ENCODE results near the gene MCIDAS.

Gene MCIDAS

DNA sequence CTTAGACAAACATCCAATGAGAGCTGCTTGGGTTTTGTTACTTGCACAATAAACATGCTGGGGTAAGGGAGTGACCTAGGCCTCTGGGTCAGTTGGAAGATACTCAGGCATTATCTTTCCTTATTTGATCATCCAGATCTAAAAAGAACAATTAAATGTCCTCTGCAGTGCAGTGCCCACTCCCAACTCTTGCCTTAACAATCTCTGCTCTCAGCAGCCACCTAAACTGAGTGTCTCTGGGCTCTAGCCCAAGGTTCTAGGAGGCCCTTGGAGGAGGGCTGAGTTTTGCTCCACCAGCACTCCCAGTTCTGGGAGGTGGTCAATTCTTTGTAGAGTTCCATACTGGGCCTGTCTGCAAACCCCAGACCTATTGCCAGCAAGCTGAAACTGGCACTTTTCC, 1.8 kb downstream of the MCIDAS start:
- Histone ChIP-seq H3K4me3 (ENCODE audit: low read depth, low read length) (no peak overlapping the region), H3K27ac (no peak overlapping the region), H3K27me3 (ENCODE audit: insufficient read depth, low read depth, severe bottlenecking) (peaks cover 32% of the 10 kb centered on the region), H3K9me3 (ENCODE audit: severe bottlenecking) (no peaks in the 10 kb centered on the region), H3K36me3 (no peaks in the 10 kb centered on the region)
- DNase-seq, result no peak
- TF ChIP-seq, protein P1, sequence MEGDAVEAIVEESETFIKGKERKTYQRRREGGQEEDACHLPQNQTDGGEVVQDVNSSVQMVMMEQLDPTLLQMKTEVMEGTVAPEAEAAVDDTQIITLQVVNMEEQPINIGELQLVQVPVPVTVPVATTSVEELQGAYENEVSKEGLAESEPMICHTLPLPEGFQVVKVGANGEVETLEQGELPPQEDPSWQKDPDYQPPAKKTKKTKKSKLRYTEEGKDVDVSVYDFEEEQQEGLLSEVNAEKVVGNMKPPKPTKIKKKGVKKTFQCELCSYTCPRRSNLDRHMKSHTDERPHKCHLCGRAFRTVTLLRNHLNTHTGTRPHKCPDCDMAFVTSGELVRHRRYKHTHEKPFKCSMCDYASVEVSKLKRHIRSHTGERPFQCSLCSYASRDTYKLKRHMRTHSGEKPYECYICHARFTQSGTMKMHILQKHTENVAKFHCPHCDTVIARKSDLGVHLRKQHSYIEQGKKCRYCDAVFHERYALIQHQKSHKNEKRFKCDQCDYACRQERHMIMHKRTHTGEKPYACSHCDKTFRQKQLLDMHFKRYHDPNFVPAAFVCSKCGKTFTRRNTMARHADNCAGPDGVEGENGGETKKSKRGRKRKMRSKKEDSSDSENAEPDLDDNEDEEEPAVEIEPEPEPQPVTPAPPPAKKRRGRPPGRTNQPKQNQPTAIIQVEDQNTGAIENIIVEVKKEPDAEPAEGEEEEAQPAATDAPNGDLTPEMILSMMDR (IDR thresholded peaks at IDR 0.05; ENCODE audit: low read depth, low read length), result no peak

DNA sequence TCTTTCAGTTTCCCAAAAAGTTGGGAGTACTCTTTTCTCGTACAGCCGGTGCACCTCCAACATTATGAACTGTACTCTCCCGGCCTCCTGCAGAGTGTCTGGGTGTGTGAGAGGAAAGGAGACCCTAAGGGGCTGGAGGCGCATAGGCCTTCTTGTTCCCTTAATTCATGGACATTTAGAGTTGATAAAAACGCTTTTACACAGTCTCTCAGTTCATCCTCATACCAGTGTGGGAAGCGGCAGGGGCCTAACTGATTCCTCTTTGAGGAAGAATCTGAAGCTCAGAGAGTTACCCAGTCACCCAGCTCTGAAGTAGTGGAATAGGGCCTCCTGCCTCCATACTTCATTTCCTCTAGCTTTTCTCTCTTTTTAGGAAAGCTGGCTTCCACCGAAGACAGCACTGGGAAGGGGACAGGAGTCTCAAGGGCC, 3.3 kb downstream of the MCIDAS start:
- Histone ChIP-seq H3K27me3 (ENCODE audit: insufficient read depth, low read depth, severe bottlenecking) (peaks cover 19% of the 10 kb centered on the region), H3K9me3 (ENCODE audit: severe bottlenecking) (no peaks in the 10 kb centered on the region), H3K27ac (no peak overlapping the region), H3K4me3 (ENCODE audit: low read depth, low read length) (no peak overlapping the region), H3K36me3 (no peaks in the 10 kb centered on the region)
- TF ChIP-seq, protein P1 (IDR thresholded peaks at IDR 0.05; ENCODE audit: low read depth, low read length), result no peak
- no peak for DNase-seq

DNA sequence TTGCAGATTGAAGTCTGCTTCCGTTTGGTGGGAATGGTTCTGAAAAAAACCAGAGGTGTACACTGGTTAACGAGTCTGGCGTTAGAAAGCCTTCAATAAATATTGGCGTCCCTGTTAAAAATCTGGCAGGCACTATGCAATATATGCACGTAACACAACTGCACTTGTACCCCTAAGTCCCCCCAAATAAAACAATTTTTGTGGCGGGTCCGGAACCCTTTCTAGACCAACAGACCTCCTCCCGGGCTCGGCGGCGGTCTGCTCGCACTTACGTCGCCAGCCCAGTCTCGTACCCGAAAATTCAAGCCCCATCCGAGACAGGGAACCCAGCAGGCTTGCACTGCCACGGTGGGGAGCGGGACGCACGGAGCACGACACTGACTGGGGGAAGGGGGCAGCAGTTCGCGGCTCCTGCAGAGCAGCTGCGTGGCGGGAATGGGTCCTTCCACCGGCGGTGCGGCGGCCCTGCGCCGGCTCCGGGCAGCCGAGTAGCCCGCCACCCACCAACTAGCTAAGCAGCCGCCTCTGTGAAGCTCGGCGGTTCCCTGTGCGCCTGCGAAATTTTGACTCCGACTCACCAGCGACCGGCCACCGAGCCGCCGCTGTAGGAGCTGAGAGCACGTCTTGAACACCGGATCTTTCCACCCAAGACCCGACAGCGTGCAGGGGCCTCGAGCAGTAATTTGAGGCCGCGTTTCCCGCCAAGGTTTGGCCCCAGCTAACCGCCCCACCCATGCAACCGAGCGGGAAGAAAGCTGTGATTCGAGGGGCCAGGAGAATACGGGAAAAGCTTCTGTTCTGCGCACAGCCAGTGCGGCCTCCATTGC, 3.9 kb downstream of the MCIDAS start:
- no peak overlapping the region for H3K27ac ChIP-seq
- TF ChIP-seq, protein P1 (IDR thresholded peaks at IDR 0.05; ENCODE audit: low read depth, low read length), result no peak
- H3K36me3 ChIP-seq, result no peaks in the 10 kb centered on the region
- H3K27me3 ChIP-seq (ENCODE audit: insufficient read depth, low read depth, severe bottlenecking), result peaks cover 13% of the 10 kb centered on the region
- H3K9me3 ChIP-seq (ENCODE audit: severe bottlenecking), result no peaks in the 10 kb centered on the region
- no peak overlapping the region for H3K4me3 ChIP-seq (ENCODE audit: low read depth, low read length)
- no peak for DNase-seq

DNA sequence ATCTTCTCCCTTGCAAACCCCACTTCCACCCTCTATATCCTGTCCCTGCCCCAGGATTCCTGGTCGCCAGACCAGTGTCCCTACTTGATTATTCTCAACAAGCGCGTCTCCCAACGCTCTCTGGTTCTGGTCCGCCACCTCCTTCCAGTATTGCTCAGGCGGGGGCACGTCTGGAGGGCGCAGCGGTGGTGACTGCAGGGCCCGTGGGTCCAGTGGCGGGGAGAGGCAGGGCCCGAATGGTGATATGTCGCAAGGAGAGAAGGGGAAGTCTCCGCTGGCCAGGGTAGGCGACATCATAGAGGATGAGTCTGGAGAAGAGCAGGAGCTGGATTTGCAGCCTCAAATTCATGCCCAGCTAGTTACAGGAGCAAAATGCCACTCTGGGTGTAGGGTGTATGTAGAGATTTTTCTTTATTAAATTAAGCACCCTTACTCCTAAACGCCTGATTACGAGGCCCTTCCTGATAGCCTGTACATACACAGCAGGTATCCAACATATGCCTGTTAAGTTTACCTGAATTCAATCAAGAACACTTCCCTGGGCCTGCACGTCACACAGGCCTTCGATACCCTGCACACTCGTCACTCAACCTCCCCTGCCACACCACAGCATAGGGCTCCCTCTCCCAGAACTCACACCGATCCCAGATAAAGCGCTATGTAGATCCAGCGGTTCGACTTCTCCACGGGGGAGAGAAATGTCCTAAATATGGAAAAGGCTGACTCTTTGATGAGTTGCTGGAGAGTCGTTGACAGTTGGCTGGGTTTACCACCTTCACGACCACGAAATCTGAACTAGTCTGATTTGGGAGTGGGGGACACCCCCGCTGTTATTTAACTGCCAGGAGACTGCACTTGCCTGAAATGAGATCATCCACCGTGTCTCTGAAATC, 4.8 kb downstream of the MCIDAS start:
- Histone ChIP-seq H3K27me3 (ENCODE audit: insufficient read depth, low read depth, severe bottlenecking) (peaks cover 4% of the 10 kb centered on the region), H3K9me3 (ENCODE audit: severe bottlenecking) (no peaks in the 10 kb centered on the region), H3K27ac (no peak overlapping the region), H3K4me3 (ENCODE audit: low read depth, low read length) (no peak overlapping the region), H3K36me3 (no peaks in the 10 kb centered on the region)
- TF ChIP-seq, protein P1 (IDR thresholded peaks at IDR 0.05; ENCODE audit: low read depth, low read length), result no peak
- no peak for DNase-seq

DNA sequence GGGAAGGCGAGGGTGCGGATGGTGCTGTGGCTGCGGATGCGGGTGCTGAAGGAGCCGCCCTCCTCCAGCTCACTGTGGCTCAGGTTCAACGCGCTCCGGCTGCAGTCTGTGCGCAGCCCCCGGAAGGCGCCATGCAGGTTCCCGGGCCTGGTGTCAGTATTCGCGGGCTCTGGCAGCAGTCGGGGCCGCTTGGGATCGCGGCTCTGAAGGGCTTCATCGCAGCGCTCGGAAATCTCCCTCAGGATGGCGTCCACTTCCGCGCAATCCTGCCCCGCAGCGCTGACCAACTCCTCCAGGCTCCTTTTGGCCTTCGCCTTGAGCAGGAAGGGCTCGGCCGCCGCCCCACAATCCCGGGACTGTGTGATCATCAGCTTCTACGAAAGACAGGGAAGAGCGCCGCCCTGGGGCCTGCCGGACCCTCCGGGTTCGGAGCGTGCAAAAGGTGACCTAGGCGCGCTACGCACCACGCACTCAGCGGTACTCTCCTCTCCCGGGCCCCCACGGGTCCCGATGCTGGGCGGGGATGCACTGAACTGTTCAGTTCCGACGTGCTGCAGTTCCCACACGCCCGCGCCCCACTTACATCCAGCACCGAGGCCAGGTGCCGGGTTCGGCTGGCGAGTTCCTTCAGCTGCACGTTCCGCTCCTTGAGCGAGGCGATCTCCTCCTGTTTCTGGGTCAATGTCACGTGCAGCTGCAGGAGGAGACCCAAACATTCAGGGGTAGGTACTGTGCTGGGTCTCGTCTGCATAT, 6.5 kb downstream of the MCIDAS start:
- TF ChIP-seq, protein P1 (IDR thresholded peaks at IDR 0.05; ENCODE audit: low read depth, low read length), result peak; percentile 67
- H3K9me3 ChIP-seq (ENCODE audit: severe bottlenecking), result no peaks in the 10 kb centered on the region
- H3K36me3 ChIP-seq, result no peaks in the 10 kb centered on the region
- H3K4me3 ChIP-seq (ENCODE audit: low read depth, low read length), result peak overlapping the region; percentile 62
- H3K27me3 ChIP-seq (ENCODE audit: insufficient read depth, low read depth, severe bottlenecking), result no peaks in the 10 kb centered on the region
- peak overlapping the region; percentile 52 for H3K27ac ChIP-seq
- DNase-seq, result peak; percentile 78

All from WERI-Rb-1 (cell line).